Hepatocyte (in vitro differentiated cells): ENCODE data around the gene PHLPP1. TPM values are rescaled to one million over a fixed set of nuclear protein-coding genes. Genes with fewer than 3 reads are reported as not detected.

ENCODE experiments used
- DNase-seq: peaks from one replicate; pipeline ENCODE4 v3.0.0-alpha.2; 2016; ENCODE audit warnings: low spot score
- H2AFZ ChIP-seq: fragments of 200-600 bp; sonication (generic); 2 replicates; pipeline ENCODE4 v1.6.0; 2016; ENCODE audit warnings: antibody characterized with exemption, mild to moderate bottlenecking
- H3K27ac ChIP-seq: fragments of 200-600 bp; sonication (generic); 2 replicates; pipeline ENCODE4 v1.5.1; 2016; ENCODE audit warnings: mild to moderate bottlenecking
- H3K27me3 ChIP-seq: fragments of 200-600 bp; sonication (generic); 2 replicates; pipeline ENCODE4 v1.6.1; 2016
- H3K36me3 ChIP-seq: fragments of 200-600 bp; sonication (generic); replicated peaks from 2 replicates; pipeline ENCODE4 v1.5.1; 2016; ENCODE audit warnings: low read depth; ENCODE audit not compliant: insufficient read depth
- H3K4me1 ChIP-seq: fragments of 200-600 bp; sonication (generic); 2 replicates; pipeline ENCODE4 v1.5.1; 2016; ENCODE audit warnings: mild to moderate bottlenecking, moderate library complexity; ENCODE audit not compliant: insufficient read depth
- H3K4me2 ChIP-seq: fragments of 200-600 bp; sonication (generic); 2 replicates; pipeline ENCODE4 v1.6.0; 2016
- H3K4me3 ChIP-seq: fragments of 200-600 bp; sonication (generic); 2 replicates; pipeline ENCODE4 v1.5.1; 2016; ENCODE audit warnings: mild to moderate bottlenecking
- H3K79me2 ChIP-seq: fragments of 200-600 bp; sonication (generic); 2 replicates; pipeline ENCODE4 v1.6.0; 2017; ENCODE audit warnings: mild to moderate bottlenecking
- H3K9me2 ChIP-seq: fragments of 200-600 bp; sonication (generic); replicated peaks from 2 replicates; pipeline ENCODE4 v1.6.0; 2017; ENCODE audit warnings: mild to moderate bottlenecking; ENCODE audit not compliant: insufficient read depth
- H3K9me3 ChIP-seq: fragments of 200-600 bp; sonication (generic); 2 replicates; pipeline ENCODE4 v1.5.1; 2016; ENCODE audit warnings: low read depth, mild to moderate bottlenecking
- H4K20me1 ChIP-seq: fragments of 200-600 bp; sonication (generic); 2 replicates; pipeline ENCODE4 v1.6.0; 2016; ENCODE audit warnings: mild to moderate bottlenecking; ENCODE audit not compliant: insufficient read depth, poor library complexity, severe bottlenecking
- CTCF ChIP-seq: fragments of 200-600 bp; sonication (generic); IDR thresholded peaks from 2 replicates; pipeline ENCODE4 v1.5.1; 2016; ENCODE audit warnings: antibody characterized with exemption, mild to moderate bottlenecking; ENCODE audit not compliant: poor library complexity
- EZH2 ChIP-seq: fragments of 200-600 bp; sonication (generic); IDR thresholded peaks from 2 replicates; pipeline ENCODE4 v1.6.1; 2016; ENCODE audit warnings: antibody characterized with exemption, mild to moderate bottlenecking, borderline replicate concordance
- EZH2phosphoT487 ChIP-seq: fragments of 200-600 bp; sonication (generic); IDR thresholded peaks from one replicate; pipeline ENCODE4 v1.6.1; 2018; ENCODE audit warnings: antibody characterized with exemption, mild to moderate bottlenecking, low read depth, moderate library complexity; ENCODE audit not compliant: unreplicated experiment, severe bottlenecking
- WGBS: methylation state at CpG from one replicate; pipeline ENCODE4 v1.1.6; 2016; ENCODE audit warnings: low lambda C conversion rate; ENCODE audit errors: missing lambda C conversion rate; 5-methylcytosine and 5-hydroxymethylcytosine counted together
- polyA plus RNA-seq: library from polyadenylated mRNA; unstranded; fragments of >200 nt; fragmentation: Nextera tagmentation; extraction: Ambion mirVana; gene quantifications from 2 replicates; pipeline ENCODE4 v1.2.1, GENCODE V29; 2016
- total RNA-seq: library from RNA; depleted of rRNA; stranded (reverse); fragments of >200 nt; gene quantifications from 2 replicates; pipeline ENCODE4 v1.2.3, GENCODE V29; 2014

The PHLPP1 gene
- total and polyA plus RNA-seq, 2 experiments from 2014 or later: 7.3 to 14.3 TPM

DNA sequence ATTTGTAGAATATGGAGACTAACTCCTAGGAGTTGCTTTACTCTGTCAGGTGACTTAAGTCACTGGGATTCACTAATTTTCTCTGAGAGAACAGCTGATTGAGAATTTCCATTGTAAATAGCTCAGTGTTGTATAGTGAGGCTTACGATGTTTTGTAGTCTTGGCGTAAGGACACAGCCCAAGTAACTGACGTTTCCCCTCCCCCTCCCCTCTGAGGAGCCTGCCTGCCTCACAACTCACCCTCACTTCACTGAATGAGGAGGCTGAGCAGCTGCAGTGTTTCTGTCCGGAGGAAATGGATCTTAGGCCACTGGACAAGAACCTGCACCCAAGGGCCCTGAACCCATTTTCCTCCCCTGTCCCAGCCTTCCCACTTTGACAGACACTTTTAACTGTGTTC, 264.6 kb downstream of the PHLPP1 start:
- Histone ChIP-seq H3K4me1 (no peaks in the 10 kb centered on the region), H3K9me2 (no peaks in the 10 kb centered on the region), H3K4me2 (no peak overlapping the region), H3K4me3 (no peak overlapping the region), H2AFZ (no peak overlapping the region), H3K27ac (no peak overlapping the region), H3K9me3 (no peaks in the 10 kb centered on the region), H3K27me3 (no peaks in the 10 kb centered on the region), H4K20me1 (no peaks in the 10 kb centered on the region), H3K79me2 (no peaks in the 10 kb centered on the region), H3K36me3 (no peaks in the 10 kb centered on the region)
- no peak for DNase-seq
- WGBS: 78% methylated on average over 4 of the region's 4 CpGs
- TF ChIP-seq CTCF (no peak), EZH2 (no peak), EZH2phosphoT487 (no peak)

DNA sequence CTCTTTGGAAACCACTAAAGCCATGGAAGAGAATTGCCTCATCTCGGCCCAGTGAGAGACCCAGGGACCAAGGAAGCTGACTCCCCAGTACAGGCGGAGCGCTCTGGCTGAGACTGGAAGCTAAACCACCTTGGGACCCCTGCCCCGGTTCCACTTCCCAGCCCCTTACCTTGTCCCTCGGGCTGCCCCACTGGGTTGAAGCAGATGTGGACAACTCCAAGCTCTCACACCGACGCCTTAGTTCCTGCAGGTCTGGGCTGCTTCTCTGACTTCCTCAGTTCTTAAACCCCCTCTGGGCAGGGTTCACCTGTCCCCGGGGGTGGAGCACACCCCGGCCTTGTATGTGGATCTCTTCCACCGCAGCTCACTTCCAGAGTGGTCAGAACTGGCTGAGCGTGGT, 266.2 kb downstream of the PHLPP1 start:
- no peaks in the 10 kb centered on the region for H3K4me1 ChIP-seq
- WGBS: 97% methylated on average over 11 of the region's 11 CpGs
- no peaks in the 10 kb centered on the region for H3K36me3 ChIP-seq
- H3K4me2 ChIP-seq: no peak overlapping the region
- no peak overlapping the region for H3K4me3 ChIP-seq
- H3K9me3 ChIP-seq: no peaks in the 10 kb centered on the region
- H3K27me3 ChIP-seq: no peaks in the 10 kb centered on the region
- no peaks in the 10 kb centered on the region for H4K20me1 ChIP-seq
- H3K27ac ChIP-seq: no peak overlapping the region
- H3K79me2 ChIP-seq: no peaks in the 10 kb centered on the region
- no peaks in the 10 kb centered on the region for H3K9me2 ChIP-seq
- H2AFZ ChIP-seq: no peak overlapping the region
- DNase-seq: no peak
- TF ChIP-seq EZH2phosphoT487 (no peak), CTCF (no peak), EZH2 (no peak)

- no peaks in the 10 kb centered on the region for H3K79me2 ChIP-seq
- H4K20me1 ChIP-seq: no peaks in the 10 kb centered on the region
- peak overlapping the region; percentile 56 for H3K4me2 ChIP-seq
- no peaks in the 10 kb centered on the region for H3K9me2 ChIP-seq
- TF ChIP-seq CTCF (peak; percentile 94), EZH2phosphoT487 (no peak)
- no peaks in the 10 kb centered on the region for H3K9me3 ChIP-seq
- no peaks in the 10 kb centered on the region for H3K27me3 ChIP-seq
- H3K4me1 ChIP-seq: no peaks in the 10 kb centered on the region
- no peaks in the 10 kb centered on the region for H3K36me3 ChIP-seq
- H3K4me3 ChIP-seq: no peak overlapping the region
- no peak overlapping the region for H3K27ac ChIP-seq
- H2AFZ ChIP-seq: no peak overlapping the region
- DNase-seq: peak; percentile 78
- 46% methylated on average over 11 of the region's 11 CpGs for whole genome bisulfite sequencing
Measured at GRCh38 chr18:62982600-62983251, 267.4 kb downstream of the PHLPP1 start.
